Stimulated activated CD4-positive, alpha-beta T cell treated with anti-CD3 and anti-CD28 coated beads, Interleukin-15, amount 100 ng/mL, for 48 hours (primary cell): ENCODE results near the gene SLC10A3.
A peak's percentile ranks its signal among the peaks of the same experiment; 100 is the strongest.

Source experiments
- DNase-seq, 2 donors: peaks; one replicate each; pipeline ENCODE4 v3.0.0-alpha.2; 2020; ENCODE audit warnings: low read depth in 2 of 2

The SLC10A3 gene, protein sequence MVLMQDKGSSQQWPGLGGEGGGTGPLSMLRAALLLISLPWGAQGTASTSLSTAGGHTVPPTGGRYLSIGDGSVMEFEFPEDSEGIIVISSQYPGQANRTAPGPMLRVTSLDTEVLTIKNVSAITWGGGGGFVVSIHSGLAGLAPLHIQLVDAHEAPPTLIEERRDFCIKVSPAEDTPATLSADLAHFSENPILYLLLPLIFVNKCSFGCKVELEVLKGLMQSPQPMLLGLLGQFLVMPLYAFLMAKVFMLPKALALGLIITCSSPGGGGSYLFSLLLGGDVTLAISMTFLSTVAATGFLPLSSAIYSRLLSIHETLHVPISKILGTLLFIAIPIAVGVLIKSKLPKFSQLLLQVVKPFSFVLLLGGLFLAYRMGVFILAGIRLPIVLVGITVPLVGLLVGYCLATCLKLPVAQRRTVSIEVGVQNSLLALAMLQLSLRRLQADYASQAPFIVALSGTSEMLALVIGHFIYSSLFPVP

DNA sequence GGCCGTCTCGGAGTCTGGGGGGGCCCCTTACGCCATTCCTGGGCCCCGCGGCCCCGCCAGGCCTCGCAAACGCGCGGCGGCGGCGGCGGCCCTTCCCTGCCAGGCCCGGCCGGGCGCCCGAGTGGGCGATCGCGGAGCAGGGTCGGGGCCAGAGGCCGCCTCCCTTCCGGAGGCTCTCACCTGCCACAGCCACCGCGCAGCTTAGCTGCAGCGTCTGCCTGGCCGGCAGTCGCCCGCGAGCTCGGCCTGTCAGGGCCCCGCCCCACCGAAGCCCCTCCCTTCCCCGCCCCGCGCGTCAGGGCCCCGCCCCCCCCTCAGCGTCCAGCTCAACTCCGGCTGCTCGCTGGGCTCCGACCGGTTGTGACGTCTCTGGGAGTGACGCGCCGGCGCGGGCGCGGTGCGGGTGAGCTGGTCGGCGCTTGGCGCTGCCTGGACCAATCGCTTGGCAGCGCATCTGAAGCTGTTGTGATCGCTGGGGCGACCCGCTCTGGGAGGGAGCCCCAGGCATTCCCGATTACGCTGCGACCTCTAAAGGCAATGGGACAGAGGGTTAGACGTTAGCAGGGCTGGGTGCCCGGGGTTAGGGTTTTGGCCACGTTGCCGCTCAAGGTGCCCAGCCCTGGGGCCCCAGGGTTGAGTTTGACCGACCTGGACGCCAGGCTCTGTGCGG, at the start of gene SLC10A3:
TSS of gene SLC10A3 (minus strand) at position 216 of the 670 bp plus-strand sequence. CDS start 1,689 bp downstream, outside the sequence.
- DNase-seq, result peak; percentile 80 to 84

DNA sequence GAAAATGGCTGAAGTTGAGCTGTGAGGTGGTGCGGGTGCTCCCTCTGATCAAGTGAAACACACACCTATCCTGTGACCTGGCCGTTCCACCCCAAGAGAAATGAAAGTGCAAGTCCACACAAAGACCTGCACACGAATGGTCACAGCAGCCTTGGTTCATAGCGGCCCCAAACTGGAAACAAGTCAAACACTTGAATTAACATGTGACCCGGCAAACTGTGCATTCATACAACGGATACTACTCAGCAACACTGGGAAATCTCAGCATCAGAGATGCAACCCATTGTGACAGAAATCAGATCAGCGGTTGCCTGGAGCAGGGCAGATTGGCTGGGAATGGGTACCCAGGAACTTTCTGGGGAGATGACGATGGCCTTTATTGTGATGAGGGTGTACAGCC, 48.6 kb upstream of the SLC10A3 start:
- no peak for DNase-seq

DNA sequence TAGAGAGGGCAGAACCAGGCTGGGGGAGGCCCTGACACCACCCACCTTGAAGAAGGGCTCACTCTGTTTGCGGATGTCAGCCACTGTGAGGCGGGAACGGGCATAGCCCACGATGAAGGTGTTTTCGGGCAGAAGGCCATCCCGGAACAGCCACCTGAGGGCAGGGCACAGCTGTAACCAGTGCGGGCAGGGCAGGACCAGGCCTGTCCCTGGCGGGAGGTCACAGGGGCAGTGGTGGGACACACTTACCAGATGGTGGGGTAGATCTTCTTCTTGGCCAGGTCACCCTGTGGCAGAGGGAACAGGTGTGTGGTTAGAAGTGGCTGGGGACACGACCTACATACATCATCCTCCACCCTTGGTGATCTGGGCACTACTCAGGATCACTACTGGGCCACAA, 45.5 kb upstream of the SLC10A3 start:
- no peak for DNase-seq

DNA sequence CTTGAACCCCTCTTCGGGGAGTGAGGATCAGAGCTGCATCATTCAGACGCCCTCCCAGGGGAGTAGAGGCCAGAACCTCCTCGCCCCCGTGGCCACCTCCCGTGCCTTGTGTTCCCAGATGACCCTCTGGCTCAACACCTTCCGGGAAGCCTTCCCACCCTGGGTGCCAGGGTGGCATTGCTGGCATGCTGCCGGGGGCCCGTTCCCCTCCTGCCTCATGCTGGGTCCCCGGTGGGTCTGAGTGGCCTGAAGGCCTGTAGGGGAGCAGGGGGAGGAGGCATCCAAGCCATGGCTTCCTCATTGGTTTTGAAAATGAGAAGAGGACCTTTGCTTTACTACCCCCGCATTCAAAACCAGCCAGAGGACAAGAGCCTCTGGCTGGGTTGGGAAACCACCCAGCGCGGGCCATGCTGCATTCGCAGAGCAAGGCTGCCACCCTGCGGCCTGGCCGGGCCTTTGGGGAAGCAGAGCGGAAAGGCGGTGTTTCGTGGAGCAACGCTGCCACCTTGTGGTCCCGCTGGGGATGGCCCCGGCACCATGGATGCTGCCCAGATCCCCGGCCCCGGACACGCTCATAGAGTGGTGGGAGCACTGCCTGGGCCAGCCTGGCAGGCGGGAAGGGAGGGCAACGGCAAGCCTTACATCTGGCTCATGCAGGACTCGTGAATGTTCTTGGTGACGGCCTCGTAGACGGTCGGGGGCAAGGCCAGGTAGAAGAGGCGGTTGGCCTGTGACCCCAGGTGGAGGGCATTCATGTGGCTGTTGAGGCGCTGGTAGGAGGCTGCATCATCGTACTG, 44.3 kb upstream of the SLC10A3 start:
- peak; percentile 78 to 86 for DNase-seq

DNA sequence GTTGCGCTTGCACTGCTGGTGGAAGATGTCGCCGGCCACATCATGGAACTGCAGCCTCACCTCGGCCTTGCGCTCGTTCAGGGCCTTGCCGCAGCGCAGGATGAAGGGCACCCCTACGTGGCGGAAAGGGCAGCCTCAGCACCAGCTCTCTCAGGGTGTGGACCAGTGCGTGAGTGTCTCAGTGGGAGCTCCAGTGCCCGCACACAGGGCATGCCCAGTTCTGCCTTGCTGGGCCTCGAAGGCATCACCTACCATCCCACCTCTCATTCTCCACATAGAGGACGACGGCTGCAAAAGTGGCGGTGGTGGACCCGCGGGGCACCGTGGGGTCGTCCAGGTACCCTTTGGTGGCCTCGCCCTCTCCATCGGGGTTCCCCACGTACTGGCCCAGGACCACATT, 42.3 kb upstream of the SLC10A3 start:
- DNase-seq, result no peak

DNA sequence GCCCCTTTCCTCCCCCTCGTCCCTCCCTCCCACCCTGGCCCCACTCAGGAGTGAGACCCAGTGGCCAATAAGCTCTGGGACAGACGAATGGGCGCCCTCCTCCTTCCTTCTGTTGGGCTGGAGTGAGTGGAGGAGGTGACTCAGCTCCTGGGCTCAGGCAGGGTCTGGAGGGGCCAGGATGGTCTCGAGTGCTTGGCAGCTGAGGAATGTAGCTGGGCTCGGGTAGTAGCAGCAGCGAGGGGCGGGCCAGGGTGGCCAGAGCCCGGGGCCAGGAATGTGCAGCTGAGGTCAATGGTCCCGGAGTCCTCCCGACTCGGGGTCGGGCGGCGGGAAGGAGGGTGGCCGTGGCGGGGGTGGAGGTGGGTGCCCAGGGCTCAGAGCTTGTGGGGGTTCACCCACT, 41.2 kb upstream of the SLC10A3 start:
- no peak for DNase-seq

DNA sequence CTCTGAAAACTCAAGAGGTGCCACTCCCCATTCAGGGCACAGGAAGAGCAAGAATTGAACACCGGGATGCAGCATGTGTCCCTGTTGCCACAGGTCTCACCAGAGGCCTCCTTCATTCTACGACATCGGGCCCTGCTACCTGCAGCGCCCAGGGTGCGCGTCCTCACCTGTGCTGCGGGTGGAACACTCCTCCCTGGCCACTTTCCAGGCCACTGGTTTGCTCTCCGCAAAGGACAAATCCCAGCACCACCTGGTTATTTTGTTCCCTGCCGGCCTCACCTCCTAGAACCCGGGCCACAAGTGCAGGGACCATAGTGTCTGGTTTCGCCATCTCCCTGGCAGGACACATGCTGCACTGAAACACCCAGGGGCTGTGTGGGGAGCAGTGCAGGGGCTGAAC, 39.9 kb upstream of the SLC10A3 start:
- DNase-seq, result no peak

DNA sequence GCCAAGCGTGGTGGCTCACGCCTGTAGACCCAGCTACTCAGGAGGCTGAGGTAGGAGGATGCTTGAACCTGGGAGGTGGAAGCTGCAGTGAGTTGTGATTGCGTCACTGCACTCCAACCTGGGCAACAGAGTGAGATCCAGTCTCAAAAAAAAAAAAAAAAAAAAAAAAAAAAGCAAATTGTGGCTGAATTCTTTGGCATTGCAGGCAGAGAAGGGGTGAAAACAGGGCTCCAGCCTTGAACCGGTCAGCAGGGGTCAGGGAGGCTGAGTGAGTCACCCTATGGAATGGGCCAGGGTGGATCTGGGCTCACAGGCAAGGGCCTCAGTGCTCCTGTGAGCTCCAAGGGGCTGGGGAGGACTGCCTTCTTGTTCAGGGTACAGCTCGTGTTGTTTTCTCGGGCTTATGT, 38.8 kb upstream of the SLC10A3 start:
- no peak for DNase-seq

DNA sequence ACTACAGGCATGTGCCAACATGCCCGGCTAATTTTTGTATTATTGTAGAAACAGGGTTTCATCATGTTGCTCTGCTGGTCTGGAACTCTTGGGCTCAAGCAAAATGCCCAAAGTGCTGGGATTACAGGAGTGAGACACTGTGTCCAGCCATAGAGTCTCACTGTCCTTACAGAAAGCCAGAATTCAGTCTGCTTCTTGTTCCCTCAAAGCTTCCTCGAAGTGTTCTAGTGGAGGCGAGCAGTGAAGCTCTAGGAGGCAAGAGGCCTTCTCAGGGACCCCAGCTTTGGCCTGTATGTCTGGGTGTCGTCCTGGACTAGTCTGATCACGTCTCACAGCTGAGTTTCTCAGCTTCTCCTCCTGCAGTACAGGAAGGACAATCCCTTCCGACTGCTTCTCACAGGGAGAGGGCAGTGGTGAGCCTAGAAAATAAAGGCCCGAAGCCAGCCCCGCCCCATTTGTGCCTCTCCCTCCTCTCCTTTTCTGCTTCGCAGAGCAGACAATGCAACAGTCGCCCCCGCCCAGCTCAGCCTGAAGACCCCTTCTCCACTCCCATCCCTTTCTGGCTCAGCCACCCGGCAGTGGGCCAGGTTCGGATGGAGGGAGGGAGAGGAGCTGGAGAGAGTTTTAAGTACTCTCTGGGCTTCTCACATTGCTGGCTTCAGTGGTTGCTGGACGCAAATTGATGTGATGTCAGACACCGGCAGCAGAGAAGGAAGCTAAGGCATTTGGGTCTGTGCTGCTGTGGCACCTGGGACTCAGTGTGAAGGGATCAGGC, 36.7 kb upstream of the SLC10A3 start:
- DNase-seq, result peak; percentile 25 to 50

DNA sequence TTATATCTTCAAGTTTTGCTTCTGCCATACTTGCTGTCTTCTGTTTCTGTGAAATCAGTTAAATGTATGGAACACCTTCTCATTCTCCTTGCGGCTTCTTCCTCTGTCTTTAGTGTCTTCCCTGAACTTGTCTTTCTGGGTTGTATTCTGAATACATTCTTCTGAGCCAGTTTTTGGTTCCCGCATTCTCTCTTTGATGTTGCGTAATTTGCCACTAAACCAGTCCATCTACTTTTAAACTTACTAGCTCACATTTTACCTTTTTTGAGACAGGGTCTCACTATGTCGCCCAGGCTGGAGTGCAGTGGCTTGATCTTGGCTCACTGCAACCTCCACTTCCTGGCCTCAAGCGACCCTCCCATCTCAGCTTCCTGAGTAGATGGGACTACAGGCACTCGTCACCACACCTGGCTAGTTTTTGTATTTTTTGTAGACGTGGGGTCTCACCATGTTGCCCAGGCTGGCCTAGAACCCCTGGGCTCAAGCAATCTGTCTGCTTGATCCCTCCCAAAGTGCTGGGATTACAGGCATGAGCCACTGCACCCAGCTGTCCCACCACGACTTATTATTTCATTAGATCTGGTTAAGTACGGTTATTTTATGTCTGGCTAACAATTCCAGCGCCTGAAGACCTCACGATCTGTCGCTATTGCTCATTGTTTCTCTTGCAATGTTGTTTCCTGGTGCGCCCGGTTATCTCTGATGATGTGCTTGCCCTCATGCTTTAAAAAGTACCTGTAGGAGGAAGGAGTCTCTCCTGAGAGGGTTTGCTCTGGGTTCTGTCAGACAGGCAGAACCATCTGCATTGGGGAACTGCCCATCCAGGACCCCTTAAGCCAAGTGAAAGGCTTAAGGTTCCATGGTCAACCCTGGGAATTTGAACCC, 35.4 kb upstream of the SLC10A3 start:
- DNase-seq, result no peak

DNA sequence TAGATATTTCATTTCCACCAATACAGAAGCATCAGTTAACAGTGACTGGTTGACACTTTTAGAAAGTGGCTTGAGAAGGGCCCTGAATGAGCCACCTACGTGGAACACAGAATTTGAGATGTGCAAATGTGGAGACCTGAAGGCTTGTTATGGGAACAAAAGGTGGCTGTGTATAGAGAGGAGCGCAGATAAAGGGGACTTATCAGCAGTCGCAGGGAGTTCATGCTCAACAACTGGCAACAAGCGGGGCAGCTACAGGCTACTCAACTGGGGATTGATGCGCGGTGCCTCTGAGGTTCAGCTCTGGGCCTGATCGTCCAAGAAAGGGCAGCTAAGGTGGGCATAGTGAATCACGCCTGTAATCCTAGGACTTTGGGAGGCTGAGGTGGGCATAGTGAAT, 29.0 kb upstream of the SLC10A3 start:
- DNase-seq, result no peak

DNA sequence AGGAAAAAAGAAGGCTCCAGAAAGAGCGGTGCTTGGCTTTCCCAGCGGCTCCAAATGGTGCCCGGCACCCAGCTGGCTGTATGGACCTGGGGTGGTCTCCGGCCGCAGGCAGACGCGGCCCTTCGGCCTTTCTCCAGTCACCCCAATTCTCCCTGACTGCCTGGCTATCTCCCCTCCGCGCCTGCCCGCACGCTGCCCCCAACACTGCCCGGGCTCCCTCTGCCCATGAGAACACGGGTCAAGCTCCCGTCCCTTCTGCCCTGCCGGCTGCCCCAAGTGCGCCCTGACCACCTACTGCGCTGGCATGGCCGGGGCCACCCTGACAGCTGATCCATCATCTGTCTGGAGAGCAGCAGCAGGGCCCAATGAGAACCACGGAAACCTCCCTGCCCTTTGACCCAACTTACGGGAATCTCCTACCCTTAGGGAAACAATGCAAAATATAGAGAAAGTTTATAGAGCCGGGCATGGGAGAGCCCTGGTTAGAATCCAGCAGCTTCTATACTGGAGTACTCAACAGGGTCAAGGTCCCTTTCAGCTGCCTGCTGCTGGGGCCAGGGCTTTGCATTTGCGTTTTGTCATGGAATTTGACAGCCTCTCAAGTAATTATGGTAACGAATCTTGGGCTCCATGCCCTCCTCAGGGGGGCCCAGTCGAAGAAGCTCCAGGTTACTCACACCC, 26.8 kb upstream of the SLC10A3 start:
- DNase-seq, result no peak

DNA sequence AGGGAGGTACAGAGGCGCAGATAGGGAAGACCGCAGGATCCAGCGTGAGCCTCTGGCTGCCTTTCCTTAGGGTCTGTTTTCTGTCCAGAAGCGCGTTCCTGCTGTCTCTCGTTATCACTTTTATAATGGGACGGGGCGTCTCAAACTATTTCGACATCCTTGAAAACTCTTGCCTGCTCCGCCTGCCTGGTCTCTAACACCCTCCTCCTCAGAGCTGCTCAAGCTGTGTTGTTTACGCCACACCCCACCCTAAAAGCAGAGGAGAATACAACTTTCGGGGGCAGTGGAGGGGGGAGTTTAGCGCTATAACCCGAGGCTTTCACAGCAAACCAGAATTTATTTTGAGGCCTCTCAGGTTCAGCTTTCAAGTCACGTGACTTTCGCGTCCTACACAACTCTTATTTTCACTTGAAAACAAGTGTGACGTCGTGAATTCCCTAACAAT, 26.2 kb upstream of the SLC10A3 start:
- no peak for DNase-seq

DNA sequence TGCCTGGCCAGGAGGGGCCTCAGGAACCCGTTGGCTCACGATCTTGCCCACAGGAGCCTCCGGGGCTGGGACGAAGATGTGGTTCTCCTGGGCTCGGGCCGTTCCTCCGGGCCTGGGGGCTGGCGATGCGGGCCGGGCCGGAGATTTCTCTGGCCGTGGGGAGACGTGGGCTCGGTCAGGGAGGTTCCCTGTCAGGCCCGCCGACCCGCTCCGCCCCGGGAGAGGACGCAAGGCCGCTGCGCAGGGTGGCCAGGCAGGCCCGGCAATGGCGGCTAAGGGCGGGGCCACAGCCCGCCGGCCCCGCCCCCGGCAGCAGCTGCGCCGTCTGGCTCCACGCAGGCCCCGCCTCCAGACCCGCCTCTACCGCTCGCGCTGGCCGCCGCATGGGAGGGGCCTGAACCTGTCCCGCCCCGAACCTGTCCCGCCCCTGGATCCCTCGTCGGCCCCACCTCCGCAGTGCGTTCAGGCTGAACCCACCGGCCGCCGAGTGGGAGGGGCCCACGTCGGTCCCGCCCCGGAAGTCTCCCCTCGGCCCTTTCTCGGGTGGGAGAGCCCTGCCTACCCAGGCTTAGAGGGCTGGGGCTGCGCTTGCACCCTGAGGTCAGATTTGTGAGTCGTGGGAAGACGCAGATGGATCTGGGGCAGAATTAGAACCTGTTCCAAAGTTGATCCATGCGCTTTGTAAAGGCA, 25.7 kb upstream of the SLC10A3 start, which contains the start of gene FAM3A:
TSS of gene FAM3A (minus strand) at position 267 of the 690 bp plus-strand sequence. CDS start 460 bp downstream, outside the sequence.
- peak; percentile 89 to 92 for DNase-seq

DNA sequence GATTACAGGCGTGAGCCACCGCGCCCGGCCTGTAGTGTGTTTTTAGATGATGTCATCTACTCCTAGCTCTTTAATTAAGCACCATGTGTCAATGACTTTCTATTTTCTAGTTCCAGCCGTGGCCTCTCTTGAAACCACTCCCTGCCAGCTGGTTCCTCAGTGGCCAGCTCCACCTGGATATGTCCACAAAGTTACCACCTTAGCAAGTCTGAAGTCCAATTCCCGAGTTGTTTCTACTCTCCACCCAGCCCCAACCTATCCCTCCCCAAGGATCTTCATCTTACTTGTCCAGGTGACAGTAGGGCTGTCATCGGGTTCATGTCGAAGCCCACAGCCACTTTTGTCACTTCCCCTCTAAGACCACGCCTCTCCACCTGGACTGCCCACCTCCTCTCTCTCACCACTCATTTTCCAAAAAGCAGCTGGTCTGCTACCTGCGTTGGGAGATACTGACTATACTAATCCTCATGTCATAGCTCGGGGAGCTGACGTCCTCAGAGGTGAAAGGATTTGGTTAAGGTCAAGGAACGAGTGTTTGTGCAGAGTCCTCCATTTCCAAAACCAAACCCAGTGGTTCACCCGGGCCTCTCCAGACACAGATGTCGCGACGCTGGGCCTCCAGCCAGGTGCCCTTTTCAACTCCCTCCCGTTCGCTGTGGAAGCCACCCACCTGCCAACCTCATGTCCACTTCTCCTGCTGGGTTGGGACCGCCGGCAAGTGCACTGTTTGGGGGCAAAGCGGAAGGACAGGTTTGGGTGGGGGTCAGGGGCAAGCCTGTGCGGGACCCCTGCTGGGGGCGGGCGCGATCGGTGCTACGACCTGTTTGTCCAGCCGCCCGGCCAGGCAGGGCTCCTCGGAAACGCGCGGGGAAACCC, 24.9 kb upstream of the SLC10A3 start:
- no peak for DNase-seq

DNA sequence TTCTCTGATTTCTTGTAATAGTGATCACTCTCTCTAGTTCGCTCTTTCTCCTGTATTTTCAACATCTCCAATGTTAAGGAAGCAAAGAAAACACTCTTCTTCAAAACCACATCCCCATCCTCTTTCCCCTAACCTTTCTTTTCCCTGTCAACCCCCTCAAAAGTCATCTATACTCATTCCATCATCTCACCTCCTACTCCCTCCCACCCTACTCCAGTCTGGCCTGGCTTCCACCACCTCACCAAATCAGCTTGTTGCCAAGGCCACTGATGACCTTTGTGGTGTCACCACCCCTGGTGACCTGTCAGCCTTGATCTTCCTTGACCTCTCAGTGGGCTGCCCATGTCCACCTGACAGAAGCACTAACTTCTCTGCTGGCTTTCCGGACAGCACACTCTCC, 23.3 kb upstream of the SLC10A3 start:
- DNase-seq, result no peak

DNA sequence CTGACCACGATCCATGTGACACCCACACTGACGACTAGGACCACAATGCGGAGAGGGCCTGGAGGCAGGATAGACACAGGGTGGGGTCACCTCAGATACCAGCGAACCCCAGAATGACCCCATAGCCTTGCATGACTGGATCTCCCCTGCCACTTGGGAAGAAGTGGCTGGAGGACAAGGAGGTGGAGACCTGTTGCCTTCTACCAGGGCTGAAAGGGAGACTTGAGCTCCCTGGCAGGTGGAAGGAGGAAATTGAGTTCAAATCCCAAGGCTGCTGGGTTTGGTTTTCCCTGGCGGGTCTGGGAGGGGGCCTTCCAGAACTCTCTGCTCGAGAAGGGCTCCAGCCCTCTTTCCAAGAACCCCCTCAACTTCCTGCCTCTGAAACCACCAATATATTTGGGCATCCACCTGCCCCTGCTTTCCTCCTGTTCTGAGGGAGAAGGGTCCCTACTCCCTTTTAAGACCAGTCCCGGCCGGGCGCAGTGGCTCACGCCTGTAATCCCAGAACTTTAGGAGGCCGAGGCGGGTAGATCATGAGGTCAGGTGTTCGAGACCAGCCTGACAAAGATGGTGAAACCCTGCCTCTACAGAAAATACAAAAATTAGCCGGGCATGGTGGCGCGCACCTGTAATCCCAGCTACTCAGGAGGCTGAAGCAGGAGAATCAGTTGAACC, 22.6 kb upstream of the SLC10A3 start:
- DNase-seq, result no peak

DNA sequence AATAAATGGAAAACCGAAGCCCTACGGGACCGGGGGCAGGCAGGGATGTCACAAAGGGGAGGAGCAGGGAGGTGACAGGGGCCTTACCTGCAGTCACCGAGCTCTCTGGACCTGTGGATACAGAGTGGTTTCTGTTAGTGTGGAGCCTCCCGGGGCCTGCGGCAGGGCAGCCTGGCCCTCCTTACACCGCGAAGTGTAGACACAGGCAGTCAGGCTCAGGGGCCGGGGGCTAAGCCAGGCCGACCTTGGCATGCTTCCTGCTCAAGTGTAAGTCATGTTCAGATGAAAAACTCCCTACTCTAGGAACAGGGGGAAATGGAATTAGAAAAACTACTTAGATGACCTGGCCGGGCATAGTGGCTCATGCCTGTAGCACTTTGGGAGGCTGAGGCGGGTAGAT, 21.3 kb upstream of the SLC10A3 start:
- DNase-seq, result no peak
